BE2C (cell line): ENCODE data around the gene LCT.

Experiments
- DNase-seq: peaks from one replicate; pipeline ENCODE4 v3.0.0-alpha.2; 2020
- H3K27me3 ChIP-seq: fragments of 250-450 bp; sonication (Bioruptor Pico); 2 replicates; pipeline ENCODE4 v1.5.1; 2020; ENCODE audit warnings: mild to moderate bottlenecking
- H3K36me3 ChIP-seq: fragments of 250-450 bp; sonication (Bioruptor Pico); 2 replicates; pipeline ENCODE4 v1.5.1; 2020; ENCODE audit warnings: mild to moderate bottlenecking
- H3K4me1 ChIP-seq: fragments of 250-450 bp; sonication (Bioruptor Pico); 2 replicates; pipeline ENCODE4 v1.5.1; 2020
- H3K4me3 ChIP-seq: 2 replicates; pipeline ENCODE4 v1.5.1; 2011; ENCODE audit warnings: low read depth, low read length
- H3K9me3 ChIP-seq: fragments of 250-450 bp; sonication (Bioruptor Pico); 2 replicates; pipeline ENCODE4 v1.5.1; 2020
- TF ChIP-seq, protein P1 (sequence below): IDR thresholded peaks from 2 replicates; pipeline ENCODE4 v1.5.1; 2012; ENCODE audit warnings: mild to moderate bottlenecking, low read depth, low read length

Gene LCT

DNA sequence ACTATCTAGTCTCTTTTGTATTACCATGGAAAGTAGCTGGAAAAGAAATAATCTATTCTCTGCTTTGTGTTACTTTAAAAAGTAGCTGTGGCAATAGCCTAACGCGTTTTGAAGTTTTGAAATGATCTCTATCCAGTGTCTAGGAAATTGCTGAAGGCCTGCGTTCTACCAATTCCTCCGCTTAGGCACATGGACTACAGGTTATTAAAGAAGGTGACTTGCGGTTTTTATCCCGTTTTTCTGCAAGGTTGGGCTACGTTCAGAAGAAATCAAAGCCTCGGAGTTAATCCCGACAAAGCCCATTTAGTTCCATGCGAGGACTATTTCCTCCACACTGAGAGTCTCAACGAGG is 96.0 kb downstream of the LCT start:
- Histone ChIP-seq H3K4me3 (no peak overlapping the region), H3K27me3 (no peaks in the 10 kb centered on the region), H3K9me3 (no peaks in the 10 kb centered on the region), H3K36me3 (no peaks in the 10 kb centered on the region), H3K4me1 (no peaks in the 10 kb centered on the region)
- DNase-seq: no peak
- TF ChIP-seq, protein P1, sequence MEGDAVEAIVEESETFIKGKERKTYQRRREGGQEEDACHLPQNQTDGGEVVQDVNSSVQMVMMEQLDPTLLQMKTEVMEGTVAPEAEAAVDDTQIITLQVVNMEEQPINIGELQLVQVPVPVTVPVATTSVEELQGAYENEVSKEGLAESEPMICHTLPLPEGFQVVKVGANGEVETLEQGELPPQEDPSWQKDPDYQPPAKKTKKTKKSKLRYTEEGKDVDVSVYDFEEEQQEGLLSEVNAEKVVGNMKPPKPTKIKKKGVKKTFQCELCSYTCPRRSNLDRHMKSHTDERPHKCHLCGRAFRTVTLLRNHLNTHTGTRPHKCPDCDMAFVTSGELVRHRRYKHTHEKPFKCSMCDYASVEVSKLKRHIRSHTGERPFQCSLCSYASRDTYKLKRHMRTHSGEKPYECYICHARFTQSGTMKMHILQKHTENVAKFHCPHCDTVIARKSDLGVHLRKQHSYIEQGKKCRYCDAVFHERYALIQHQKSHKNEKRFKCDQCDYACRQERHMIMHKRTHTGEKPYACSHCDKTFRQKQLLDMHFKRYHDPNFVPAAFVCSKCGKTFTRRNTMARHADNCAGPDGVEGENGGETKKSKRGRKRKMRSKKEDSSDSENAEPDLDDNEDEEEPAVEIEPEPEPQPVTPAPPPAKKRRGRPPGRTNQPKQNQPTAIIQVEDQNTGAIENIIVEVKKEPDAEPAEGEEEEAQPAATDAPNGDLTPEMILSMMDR: no peak

GRCh38 chr2:135740206-135740605 is 96.8 kb downstream of the LCT start:
- no peaks in the 10 kb centered on the region for H3K27me3 ChIP-seq

More at GRCh38 chr2:135740206-135740605, 96.8 kb downstream of the LCT start:
- Histone ChIP-seq H3K9me3 (no peaks in the 10 kb centered on the region), H3K4me3 (no peak overlapping the region), H3K4me1 (no peaks in the 10 kb centered on the region), H3K36me3 (no peaks in the 10 kb centered on the region)
- no peak for DNase-seq
- TF ChIP-seq, protein P1: no peak
